Ishikawa (cell line): Measurements from ENCODE around the gene PHF21A.

Experiments used
- CEBPB ChIP-seq: IDR thresholded peaks from 2 replicates; pipeline ENCODE4 v1.6.1; 2012
- EGR1 ChIP-seq: IDR thresholded peaks from 2 replicates; pipeline ENCODE4 v1.6.1; 2012
- EP300 ChIP-seq: IDR thresholded peaks from 2 replicates; pipeline ENCODE4 v1.6.1; 2012; ENCODE audit warnings: borderline replicate concordance
- FOXM1 ChIP-seq: IDR thresholded peaks from 2 replicates; pipeline ENCODE4 v1.6.1; 2012; ENCODE audit warnings: low read depth, borderline replicate concordance
- MAX ChIP-seq: IDR thresholded peaks from 2 replicates; pipeline ENCODE4 v1.6.1; 2012
- NFIC ChIP-seq: IDR thresholded peaks from 2 replicates; pipeline ENCODE4 v1.6.1; 2012
- RAD21 ChIP-seq: IDR thresholded peaks from 2 replicates; pipeline ENCODE4 v1.6.1; 2012; ENCODE audit warnings: low read depth
- REST ChIP-seq: IDR thresholded peaks from 2 replicates; pipeline ENCODE4 v1.6.1; 2012; ENCODE audit warnings: low read depth, mild to moderate bottlenecking
- TAF1 ChIP-seq: IDR thresholded peaks from 2 replicates; pipeline ENCODE4 v1.6.1; 2012; ENCODE audit warnings: low read depth, mild to moderate bottlenecking
- TCF12 ChIP-seq: IDR thresholded peaks from 2 replicates; pipeline ENCODE4 v1.6.1; 2012; ENCODE audit warnings: low read depth
- YY1 ChIP-seq: IDR thresholded peaks from 2 replicates; pipeline ENCODE4 v1.6.1; 2012; ENCODE audit warnings: low read depth

- TF ChIP-seq MAX (no peak), CEBPB (no peak), YY1 (no peak), TAF1 (no peak), EP300 (no peak), RAD21 (no peak), EGR1 (no peak), FOXM1 (no peak), NFIC (no peak), TCF12 (no peak), REST (no peak)
Measured at GRCh38 chr11:46050003-46050461, 71.2 kb downstream of the PHF21A start.
